Glutamatergic neuron (in vitro differentiated cells): ENCODE data around the gene LDAF1. TPM values are rescaled to one million over a fixed set of nuclear protein-coding genes. Genes with fewer than 3 reads are reported as not detected.
"Not testable (repeated sequence)": the region's sequence is repeated elsewhere in the genome, so short reads cannot be mapped to it uniquely, and the experiment has no call there.

Source experiments
- DNase-seq: peaks from one replicate; pipeline ENCODE4 v3.0.0; 2022
- H3K27ac Mint-ChIP-seq: one replicate; pipeline ENCODE4 v1.8.0; 2020; ENCODE audit warnings: mild to moderate bottlenecking, mixed read lengths, inconsistent platforms; ENCODE audit not compliant: unreplicated experiment
- H3K27me3 Mint-ChIP-seq: one replicate; pipeline ENCODE4 v1.8.0; 2020; ENCODE audit warnings: mild to moderate bottlenecking, moderate library complexity, mixed read lengths, inconsistent platforms; ENCODE audit not compliant: unreplicated experiment
- H3K36me3 Mint-ChIP-seq: one replicate; pipeline ENCODE4 v1.8.0; 2020; ENCODE audit warnings: mild to moderate bottlenecking, mixed read lengths, inconsistent platforms; ENCODE audit not compliant: unreplicated experiment
- H3K4me1 Mint-ChIP-seq: one replicate; pipeline ENCODE4 v1.8.0; 2020; ENCODE audit warnings: mild to moderate bottlenecking, low read depth, mixed read lengths, inconsistent platforms; ENCODE audit not compliant: unreplicated experiment
- H3K4me3 Mint-ChIP-seq: one replicate; pipeline ENCODE4 v1.8.0; 2020; ENCODE audit warnings: mild to moderate bottlenecking, mixed read lengths, inconsistent platforms; ENCODE audit not compliant: unreplicated experiment
- H3K9me3 Mint-ChIP-seq: one replicate; pipeline ENCODE4 v1.8.0; 2020; ENCODE audit warnings: mild to moderate bottlenecking, moderate library complexity, mixed read lengths, inconsistent platforms; ENCODE audit not compliant: unreplicated experiment
- total RNA-seq: library from RNA; stranded (reverse); fragmentation: NEBNext Ultra II Directional; extraction: Animal tissue kit (Norgen Biotek cat#: 25700); gene quantifications from one replicate; pipeline ENCODE4 v1.2.1, GENCODE V29; 2021; ENCODE audit not compliant: unreplicated experiment
- TF ChIP-seq, protein P1 (sequence below): fragments of 200-600 bp; sonication (generic); IDR thresholded peaks from one replicate; pipeline ENCODE4 v1.5.0; 2021; ENCODE audit not compliant: partially characterized antibody, unreplicated experiment

LDAF1 gene
- total RNA-seq, 1 donor from 2014 or later: 23.2 TPM

DNA sequence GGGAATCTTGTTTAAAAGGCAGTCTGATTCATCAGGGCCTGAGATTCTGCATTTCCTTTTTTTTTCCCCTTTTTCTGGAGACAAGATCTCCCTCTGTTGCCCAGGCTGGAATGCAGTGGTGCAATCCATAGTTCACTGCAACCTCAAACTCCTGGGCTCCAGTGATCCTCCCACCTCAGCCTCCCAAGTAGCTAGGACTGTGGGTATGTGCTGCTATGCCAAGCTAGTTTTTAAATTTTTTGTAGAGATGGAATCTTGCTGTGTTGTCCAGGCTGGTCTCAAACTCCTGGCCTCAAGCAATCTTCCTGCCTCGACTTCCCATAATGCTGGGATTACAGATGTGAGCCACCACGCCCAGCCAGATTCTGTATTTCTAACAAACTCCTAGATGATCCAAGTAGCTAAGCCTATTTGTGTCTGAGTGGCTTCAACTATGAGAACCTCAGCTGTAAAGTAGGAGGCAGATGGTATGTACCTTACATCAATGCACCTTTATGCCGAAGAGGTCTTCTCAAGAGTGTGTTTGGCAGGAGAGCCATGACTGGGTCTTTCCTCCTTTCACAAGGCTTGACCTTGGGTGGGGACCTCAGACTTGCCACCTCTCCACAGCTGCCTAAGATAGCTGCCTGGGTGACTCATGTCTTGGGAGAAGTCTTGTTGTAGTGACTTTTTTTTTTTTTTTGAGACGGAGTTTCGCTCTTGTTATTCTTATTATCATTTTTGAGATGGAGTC is 10.9 kb downstream of the LDAF1 start:
- H3K4me3 Mint-ChIP-seq: no peak overlapping the region
- TF ChIP-seq, protein P1, sequence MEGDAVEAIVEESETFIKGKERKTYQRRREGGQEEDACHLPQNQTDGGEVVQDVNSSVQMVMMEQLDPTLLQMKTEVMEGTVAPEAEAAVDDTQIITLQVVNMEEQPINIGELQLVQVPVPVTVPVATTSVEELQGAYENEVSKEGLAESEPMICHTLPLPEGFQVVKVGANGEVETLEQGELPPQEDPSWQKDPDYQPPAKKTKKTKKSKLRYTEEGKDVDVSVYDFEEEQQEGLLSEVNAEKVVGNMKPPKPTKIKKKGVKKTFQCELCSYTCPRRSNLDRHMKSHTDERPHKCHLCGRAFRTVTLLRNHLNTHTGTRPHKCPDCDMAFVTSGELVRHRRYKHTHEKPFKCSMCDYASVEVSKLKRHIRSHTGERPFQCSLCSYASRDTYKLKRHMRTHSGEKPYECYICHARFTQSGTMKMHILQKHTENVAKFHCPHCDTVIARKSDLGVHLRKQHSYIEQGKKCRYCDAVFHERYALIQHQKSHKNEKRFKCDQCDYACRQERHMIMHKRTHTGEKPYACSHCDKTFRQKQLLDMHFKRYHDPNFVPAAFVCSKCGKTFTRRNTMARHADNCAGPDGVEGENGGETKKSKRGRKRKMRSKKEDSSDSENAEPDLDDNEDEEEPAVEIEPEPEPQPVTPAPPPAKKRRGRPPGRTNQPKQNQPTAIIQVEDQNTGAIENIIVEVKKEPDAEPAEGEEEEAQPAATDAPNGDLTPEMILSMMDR: no peak
- DNase-seq: no peak
- no peaks in the 10 kb centered on the region for H3K4me1 Mint-ChIP-seq
- H3K36me3 Mint-ChIP-seq: peaks cover 9% of the 10 kb centered on the region
- peaks cover 2% of the 10 kb centered on the region for H3K27me3 Mint-ChIP-seq
- H3K27ac Mint-ChIP-seq: no peak overlapping the region
- H3K9me3 Mint-ChIP-seq: no peaks in the 10 kb centered on the region

DNA sequence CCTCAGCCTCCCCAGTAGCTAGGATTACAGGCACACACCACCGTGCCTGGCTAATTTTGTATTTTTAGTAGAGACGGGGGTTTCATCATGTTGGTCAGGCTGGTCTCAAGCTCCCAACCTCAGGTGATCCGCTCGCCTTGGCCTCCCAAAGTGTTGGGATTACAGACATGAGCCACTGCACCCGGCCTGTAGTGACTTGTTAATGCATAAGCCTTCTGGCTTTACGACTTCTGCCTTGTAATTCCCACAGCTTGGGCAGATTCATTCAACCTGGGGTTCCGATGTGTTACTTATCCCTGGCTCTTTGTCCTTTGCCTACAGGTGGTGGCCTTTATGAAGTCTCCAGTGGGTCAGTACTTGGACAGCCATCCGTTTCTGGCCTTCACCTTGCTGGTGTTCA is 11.6 kb downstream of the LDAF1 start:
- H3K27ac Mint-ChIP-seq, DNase-seq, H3K9me3 Mint-ChIP-seq, H3K27me3 Mint-ChIP-seq, H3K4me1 Mint-ChIP-seq, H3K4me3 Mint-ChIP-seq, H3K36me3 Mint-ChIP-seq: not testable (repeated sequence)

DNA sequence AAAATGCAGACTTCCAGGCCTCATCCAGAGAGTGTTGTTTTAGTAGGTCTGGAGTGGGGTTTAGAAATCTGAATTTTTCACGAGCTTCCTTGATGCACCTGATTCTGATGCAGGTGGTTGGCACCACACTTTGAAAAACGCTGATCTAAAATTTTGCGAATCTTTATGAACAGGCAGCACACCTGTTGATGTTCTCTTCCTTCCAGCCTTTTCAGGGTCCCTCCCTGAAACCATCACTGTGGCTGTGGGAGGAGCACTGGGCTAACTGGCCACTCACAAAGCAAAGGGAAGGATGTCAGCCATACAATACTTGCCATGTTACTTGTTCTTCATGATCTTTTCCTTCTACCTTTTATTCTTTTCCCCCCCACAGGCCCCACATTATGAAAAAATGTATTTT is 14.2 kb downstream of the LDAF1 start:
- DNase-seq: no peak
- TF ChIP-seq, protein P1: no peak
- H3K9me3 Mint-ChIP-seq: no peaks in the 10 kb centered on the region
- no peaks in the 10 kb centered on the region for H3K4me1 Mint-ChIP-seq
- H3K27ac Mint-ChIP-seq: no peak overlapping the region
- H3K27me3 Mint-ChIP-seq: peaks cover 2% of the 10 kb centered on the region
- peaks cover 5% of the 10 kb centered on the region for H3K36me3 Mint-ChIP-seq
- H3K4me3 Mint-ChIP-seq: no peak overlapping the region

DNA sequence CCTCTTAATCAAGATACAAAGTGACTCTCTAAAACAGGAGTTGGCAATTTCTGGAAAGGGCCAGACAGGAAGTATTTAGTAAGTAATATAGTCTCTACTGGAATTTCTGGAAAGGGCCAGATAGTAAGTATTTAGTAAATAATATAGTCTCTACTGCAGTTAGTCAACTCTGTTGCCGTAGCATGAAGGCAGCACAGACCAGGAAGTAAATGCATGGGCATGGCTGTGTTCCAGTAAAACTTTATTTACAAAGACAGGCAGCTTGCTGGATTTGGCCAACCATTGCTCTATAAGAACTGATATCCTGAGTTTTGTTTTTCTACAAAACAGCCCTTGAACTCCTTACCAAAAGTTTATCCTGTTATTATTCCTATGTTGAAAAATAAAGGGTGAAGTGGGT is 16.9 kb downstream of the LDAF1 start:
- H3K4me3 Mint-ChIP-seq: no peak overlapping the region
- H3K4me1 Mint-ChIP-seq: no peaks in the 10 kb centered on the region
- peaks cover 19% of the 10 kb centered on the region for H3K36me3 Mint-ChIP-seq
- TF ChIP-seq, protein P1: no peak
- no peaks in the 10 kb centered on the region for H3K9me3 Mint-ChIP-seq
- H3K27me3 Mint-ChIP-seq: peaks cover 3% of the 10 kb centered on the region
- no peak overlapping the region for H3K27ac Mint-ChIP-seq
- no peak for DNase-seq

DNA sequence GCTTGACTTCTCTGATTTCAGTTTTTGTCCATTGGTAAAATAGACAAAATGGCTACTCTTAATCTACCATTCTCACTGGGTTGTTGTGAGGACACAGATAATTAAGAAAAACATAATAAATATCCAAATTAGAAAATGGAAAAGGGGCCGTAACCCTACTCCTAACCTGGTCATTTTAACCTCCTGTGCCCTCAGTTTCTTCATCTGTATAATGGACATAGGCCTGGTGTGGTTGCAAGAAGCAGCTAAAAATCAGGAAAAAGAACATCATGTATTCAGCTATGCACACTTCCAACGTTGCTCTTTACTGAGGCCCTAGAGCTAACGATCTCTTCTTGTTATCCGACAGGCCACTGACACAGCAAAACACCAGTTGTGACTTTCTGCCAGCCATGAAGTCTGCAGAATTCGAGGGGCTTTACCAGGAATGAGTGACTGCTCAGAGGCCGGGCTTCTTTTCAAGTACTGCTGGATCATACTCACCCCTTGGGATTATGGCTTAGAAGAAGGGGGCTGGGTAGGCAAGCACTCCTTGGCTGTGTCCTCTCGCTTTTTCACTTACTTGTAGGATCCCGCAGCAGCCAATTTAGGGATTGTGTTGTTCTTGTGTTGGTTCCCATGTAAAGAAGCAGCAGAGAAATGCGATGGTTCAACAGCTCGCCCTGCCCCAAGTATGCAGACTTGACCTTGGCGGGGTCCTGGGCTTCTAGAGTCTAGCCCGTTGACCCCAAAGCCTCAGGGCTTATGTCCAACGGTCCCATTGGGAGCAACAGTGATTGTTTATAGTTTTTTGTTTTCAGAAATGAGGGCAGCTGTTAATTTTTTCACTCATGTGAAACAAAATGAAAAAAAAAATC is 20.9 kb downstream of the LDAF1 start:
- TF ChIP-seq, protein P1: no peak
- Mint-ChIP-seq H3K36me3 (peaks cover 39% of the 10 kb centered on the region), H3K9me3 (no peaks in the 10 kb centered on the region), H3K4me3 (no peak overlapping the region), H3K4me1 (no peaks in the 10 kb centered on the region), H3K27me3 (peaks cover 2% of the 10 kb centered on the region), H3K27ac (no peak overlapping the region)
- no peak for DNase-seq
